HG02571 (cell line): ENCODE results near the gene UHRF1.
"Not testable (repeated sequence)": the region's sequence is repeated elsewhere in the genome, so short reads cannot be mapped to it uniquely, and the experiment has no call there.

Source experiments
- ATAC-seq: cut with Tn5 transposase; IDR thresholded peaks from one replicate; pipeline ENCODE4 v1.9.1; 2021; ENCODE audit warnings: mild to moderate bottlenecking, moderate library complexity; ENCODE audit not compliant: unreplicated experiment

The UHRF1 gene

DNA sequence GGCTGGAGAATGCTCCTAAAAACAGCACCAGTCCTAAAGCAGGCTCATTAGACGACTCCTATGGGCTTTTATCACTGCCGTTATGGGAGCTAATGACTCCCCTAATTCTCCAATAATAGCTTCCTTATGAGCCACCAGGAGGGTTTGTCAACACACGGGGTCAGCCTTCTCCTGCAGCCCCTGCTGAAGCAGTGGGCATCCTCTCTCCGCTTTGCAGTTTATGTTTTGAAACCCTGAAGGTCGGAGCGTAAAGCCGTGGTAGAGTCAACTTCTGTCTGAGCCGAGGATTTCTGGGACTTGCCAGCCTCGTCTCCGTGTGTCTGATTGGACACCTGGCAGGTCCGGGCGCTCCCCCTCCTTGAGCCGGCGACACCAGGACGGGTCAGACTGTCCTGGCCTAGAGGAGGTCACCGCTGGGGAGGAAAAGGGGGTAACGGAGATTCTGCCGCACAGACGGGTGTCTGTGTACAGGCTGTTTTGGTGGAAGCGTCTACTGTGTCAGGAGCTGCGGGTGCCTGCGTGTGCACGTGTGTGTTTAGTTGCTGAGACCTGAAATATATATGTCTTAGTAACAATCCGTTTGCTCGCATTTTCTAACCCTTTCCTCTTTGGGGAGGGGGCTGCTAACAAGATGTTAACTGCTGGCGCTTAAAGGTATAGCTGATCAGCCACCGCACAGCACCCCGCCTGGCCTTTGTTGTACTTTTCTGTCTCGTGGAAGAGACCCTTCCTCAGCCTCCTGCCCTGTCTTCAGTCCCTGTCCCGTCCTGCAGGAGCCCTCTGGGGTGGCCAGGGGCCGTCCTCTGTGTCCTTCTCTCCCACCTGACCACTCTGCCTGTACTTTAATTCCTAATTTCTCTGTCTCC is 61.5 kb downstream of the UHRF1 start:
- no peak for ATAC-seq

DNA sequence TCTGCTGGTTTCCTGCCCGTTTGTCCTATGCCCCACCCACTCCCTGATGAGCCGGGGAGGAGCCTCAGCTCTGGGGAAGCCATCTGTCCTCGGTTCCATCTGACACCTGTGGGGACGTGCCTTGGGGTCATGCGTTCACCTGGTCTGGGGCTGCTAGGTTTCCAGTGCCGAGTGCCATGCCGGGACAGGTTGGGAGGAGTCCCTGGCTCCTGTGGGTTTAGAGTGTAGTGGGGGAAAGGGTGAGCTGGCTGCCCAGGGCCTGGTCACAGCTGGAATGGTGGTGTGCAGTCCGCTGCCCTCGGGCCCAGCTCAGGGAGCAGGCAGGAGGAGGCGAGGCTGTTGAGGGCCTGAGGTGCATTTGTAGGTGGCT is 62.1 kb downstream of the UHRF1 start:
- no peak for ATAC-seq

DNA sequence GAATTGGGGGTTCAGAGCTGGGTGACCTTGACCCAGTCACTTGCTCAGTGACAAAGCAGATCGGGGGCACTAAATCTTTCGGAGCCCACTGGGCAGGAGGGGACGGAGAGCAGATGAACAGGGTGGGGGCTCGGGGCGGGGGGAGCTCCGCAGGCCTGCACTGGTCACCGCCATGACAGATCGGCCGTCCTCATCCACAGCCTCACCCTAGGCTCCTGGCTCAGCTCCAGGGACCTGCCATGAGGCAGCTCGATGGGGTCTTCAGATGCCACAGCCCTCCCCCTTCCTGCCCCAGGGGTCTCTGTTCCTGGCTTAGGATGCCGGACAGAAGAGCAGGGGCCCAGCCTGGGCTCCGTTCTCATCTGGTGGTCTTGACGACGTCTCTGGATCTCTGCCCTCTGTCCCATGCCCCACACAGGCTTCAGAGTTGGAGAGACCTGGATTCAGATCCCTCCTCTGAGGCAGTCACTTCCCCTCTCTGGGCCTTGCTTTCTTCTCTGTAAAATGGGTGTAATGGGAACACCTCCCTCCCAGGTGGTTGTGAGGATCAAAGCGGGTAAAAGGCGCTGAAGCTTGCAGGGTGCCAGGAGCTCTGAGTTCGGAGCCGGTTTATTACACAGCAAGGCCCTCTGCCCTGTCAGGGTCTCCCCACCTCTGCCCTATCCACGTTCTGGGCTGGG is 62.7 kb downstream of the UHRF1 start:
- no peak for ATAC-seq

DNA sequence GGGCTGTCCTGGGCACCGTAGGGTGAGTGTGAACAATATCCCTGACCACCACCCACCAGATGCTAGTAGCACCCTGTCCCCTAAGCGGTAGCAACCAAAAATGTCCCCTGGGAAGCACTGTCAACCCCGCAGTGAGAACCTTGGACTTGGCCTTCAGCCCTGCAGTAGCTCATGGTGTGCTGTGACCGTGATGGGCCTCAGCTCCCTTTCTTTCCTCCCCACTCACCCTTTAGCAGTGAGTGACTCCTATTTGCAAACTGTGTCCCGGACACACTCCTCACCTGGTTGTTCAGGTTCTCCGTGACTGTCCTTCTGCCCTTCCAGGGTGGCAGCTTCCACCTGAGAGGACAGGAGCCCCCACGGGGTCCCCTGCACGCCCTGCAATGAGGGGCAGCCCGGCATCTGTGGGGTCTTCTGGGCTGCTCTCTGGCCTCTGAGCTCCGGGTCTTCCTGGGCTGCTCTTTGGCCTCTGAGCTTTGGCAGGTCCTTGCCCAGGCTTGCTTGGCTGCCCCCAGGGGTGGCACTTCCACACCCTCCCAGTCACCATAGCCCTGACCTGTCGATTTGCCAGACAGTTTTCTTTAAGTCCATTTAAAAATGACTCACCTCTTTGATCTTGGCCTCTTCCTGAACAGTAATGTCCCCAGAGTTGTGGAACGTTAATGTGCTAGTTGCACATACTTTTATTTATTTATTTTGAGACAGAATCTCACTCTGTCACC is 63.4 kb downstream of the UHRF1 start:
- no peak for ATAC-seq

DNA sequence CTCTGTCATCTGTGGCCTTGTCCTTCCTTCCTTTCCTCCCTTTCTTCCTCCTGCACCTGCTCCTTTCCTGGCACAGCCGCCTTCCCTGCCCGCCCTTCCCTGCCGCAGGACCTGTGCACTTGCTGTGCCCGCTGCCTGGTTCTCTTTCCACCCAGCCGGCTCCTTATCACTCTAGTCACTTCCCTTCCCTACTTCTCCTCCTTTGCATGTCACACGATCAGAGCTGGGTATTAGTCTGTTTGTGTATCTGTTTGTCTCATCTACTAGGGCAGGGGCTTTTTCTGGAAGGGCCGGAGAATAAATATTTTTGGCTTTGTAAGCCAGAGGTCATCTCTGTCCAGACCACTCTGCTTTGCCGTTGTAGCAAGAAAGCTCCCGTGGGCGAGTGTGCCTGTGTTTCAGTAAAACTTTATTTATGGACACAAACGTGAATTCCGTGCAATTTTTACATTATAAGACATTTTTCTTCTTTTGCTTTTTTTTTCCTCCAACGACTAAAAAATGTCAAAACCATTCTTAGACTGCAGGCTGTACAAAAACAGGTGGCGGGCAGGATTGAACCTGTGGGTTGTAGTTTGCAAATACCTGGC is 65.7 kb downstream of the UHRF1 start:
- ATAC-seq = no peak

DNA sequence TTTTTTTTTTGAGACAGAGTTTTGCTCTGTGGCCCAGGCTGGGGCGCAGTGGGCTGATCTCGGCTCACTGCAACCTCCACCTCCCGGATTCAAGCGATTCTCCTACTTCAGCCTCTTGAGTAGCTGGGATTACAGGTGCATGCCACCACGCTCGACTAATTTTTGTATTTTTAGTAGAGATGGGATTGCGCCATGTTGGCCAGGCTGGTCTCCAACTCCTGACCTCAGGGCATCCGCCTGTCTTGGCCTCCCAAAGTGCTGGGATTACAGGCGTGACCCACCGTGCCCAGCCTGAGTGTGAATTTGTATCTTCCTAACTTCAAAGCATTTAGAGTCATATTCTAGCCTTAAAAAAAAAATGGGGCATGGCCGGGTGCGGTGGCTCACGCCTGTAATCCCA is 66.3 kb downstream of the UHRF1 start:
- not testable (repeated sequence) for ATAC-seq

DNA sequence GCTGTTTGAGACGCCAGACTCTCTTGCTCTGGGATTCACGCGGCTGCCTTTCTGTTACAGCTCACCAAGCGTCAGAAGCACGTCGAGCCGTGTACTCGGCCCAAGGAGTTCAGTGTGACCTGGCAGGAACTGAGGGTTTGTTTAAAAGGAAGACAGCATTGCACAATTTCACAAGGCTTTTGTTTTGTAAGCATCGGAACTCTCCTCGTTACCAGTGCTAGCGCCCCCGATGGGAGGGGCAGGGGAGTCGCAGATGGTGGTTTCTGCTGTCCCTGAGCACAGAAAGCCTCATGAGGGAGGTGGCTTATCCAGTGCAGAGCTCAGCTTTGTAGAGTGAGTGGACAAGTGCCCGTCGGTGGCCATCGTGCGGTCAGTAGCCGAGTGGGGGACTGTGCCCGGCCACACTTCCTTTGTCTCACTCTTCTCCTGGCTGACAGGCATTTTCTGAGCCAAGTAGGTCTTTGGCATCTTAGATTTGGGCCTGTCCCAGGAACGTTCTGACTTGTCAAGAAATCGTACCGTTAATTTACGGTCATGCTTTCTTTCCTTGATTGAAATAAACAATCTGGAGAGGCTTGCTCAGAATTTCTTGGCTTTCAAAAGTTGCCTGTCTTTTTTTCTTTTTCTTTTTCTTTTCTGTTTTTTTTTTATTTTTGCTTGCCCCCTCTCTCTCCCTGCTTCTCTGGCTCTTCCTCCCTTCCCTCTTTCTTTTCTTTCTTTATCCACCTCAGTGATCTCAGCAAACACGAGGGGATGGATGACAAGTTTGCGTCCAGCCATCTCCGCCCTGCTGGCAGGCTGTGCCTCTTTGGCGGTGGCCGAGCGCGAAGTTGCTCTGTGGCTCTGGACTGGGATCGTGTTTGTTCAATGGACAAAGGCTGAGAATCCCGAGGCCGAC is 67.3 kb downstream of the UHRF1 start:
- no peak for ATAC-seq

DNA sequence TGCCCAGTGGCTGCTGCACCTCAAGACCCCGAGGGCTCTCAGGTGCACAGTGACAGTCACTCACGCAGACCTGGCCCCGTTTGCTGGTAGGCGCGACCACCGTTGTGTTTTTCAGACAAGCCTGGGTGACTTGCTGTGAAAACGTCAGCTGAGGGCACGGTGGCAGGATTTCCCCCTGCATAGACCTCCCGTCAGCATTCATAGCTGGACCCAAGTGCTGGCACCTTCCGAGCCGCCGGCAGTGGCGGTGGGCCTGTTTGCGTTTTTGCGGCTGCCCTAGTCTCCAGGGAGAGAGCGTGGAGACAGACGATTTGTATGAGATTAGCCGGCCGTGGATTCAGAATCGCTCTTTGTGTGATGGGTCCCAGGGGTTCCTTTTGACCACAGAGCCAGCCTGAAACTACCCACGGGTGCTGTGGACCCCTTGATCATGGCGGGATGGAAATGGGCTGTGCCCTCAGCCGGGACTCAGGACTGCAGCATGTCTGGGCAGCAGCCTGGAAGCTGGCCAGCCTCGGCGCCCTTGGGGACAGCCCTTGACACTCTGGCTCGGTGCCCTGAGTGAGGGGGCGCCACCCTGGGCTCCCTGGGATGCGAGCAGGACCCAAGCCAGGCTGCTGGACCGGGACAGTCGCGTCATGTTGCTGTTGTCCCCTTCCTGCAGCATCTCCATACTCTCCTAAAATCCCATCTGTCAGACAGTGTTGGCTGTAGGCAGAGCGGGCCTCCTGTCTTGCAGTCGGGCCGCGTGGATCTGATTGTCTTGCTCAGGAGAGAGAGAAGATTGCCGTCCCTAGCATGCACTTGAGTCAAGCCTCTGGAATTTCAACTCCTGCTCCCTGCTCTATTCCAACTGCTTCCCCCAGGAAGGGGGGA is 68.2 kb downstream of the UHRF1 start:
- no peak for ATAC-seq

DNA sequence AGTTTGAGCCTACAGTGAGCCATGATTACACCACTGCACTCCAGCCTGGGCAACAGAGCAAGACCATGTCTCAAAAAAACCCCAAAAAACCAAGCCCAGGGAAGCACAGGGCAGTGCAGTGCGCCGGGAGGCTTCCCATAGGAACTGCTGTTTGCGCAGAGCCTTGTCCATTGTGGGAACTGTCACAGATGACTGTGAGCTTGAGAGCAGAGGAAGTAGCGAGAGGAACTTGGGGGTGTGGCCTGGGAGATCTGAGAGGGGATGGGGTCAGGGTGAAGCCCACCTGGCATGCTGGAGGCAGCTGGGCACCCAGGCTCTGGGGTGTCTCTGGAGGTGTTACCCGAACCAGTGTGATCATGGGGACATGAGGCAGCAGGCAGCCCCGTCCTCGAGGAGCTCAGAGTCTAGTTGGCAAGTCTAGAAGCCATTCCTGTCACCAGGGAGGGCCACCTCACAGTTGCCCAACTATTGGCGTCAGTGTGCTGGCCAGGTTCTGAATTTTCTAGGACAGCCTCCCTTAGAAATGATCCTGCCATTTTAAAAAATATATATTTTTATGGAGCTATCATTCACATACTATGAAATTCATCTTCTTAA is 70.0 kb downstream of the UHRF1 start:
- no peak for ATAC-seq

DNA sequence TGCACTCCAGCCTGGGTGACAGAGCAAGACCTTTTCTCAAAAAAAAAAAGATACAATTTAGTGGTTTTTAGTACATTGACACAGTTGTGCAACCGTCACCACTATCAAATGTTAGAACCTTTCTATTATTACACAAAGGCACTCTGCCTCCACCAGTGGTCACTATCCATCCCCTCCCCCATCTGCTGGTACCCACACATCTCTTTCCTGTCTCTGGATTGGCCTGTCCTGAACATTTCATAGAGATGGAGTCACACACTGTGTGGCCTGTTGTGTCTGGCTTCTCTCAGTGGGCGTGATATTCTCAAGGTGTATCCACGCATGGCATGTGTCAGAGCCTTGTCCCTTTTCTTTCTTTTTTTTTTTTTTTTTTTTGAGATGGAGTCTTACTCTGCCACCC is 70.8 kb downstream of the UHRF1 start:
- ATAC-seq = no peak

DNA sequence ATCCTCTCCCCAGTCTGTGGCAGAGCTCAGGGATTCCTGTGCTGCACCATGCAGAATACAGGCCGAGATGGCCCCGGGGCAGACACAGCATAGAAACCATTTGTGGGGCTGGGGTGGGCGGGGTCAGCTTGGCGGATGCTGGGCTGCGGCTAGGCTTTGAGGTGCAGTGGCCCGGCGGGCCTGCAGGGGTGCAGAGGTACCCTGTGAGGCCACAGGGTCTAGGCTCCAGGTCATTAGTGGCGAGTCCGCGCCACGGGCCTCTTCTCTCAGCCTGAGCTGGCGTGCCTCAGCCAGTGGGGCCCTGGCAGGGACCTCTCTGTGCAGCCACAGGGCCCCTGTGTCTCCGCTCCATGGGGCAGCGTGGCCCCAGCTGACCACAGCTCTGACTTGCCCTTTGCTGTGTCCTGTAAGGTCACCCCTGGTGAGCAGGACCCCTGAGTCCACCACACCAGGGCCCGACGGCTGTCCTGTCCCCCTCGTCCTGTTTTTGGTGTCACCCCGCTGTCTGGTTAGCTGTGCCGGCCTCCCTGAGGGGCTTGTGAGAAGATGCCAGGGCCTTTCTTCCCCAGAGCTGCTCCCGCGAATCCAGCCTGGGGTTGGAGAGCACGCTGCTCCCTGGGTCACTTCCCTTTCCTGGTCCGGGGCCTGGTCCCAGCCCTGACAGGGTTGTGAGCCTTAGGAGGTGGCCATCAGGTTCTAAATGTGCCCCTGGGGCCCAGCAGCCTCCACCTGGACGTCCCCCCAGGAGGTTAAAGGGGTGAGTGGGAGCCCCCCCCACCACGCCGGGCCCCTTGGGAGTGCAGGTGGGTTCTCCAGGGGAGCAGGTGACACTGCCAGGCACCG is 71.8 kb downstream of the UHRF1 start:
- no peak for ATAC-seq

DNA sequence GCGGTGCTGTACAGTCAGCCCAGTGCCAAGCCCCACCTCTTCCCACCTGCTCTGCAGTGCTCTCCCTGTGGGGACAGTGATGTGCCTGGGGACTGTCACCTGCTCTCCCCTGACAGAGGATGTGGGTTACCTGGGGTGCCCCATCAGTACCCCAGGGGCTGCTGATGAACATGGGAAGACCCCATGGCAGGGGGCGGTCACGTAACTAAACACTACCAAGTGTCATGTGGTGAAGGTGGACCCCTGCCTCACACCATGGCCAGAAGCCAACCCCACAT is 72.3 kb downstream of the UHRF1 start:
- ATAC-seq = no peak

DNA sequence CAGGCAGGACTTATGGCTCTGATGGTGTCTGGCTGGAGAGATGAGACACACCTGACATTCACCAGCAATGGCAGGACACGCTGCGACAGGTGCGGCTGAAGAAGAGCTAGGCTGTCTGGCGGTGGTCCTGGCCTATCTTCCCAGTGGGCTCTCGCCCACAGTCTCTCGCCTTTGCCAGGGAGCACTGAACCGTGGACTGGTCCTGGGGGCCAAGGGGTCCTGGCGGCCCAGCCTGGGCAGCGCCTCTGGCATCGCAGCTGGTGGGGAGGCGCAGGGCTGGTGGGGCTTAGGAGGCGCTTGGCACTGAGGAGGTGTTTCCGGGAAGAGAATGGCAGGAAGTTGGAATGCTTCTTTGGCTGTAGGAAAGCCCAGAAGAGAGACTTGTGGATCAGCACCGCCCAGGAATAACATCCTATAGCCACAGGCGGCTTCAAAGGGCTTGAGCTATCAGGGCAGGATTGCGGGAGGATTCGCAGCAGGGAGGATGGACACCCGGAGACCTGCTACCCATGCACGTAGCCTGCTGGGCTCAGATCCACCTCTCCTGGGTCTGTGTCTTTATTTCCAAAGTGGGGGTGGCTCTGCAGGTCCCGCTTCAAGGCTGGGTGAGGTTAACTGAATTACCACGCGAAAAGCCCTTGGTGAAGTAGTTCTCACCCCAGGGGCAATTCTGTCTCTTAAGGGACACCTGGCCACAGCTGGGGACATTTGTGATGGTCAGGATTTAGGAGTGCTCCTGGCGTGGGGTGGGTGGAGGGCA is 74.2 kb downstream of the UHRF1 start:
- no peak for ATAC-seq

DNA sequence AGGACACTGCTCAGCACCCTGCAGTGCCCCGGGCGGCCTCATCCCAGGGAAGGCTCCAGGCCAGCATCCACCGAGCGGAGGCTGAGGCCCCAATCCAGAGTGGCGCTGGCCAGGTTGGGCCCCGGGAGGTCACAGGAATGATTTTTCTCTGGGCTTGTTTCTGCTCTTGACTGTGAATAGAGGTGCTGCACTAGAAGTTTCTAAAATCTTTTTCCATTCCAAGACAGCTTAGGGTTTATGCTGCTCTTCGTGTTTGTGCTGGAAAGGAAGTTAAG is 74.7 kb downstream of the UHRF1 start:
- ATAC-seq = no peak

DNA sequence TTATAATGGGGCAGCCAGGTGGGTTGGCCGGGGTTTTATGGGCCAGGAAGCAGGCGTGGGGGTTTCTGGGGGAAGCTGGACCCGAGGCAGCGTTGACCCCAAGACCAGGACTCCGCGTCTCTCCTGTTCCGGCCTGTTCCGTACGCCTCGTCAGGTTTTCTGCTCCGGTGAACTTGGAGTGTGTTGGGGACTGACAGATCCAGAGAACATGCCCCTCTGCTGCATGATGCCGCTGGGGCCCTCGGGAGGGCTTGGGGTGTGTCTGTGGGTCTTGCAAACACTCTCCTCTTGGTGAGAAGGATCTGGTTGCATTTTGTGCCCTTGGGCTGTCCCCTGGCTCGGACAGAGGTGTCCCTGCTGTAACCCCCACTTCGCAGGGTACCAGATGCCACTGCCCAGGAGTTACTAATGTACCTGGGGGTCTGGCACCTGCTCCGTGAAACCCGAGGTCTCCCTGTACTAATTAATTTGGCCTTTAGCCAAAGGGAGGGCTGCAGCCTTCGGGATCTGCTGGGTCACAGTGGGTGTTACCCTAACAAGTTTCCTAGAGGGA is 75.2 kb downstream of the UHRF1 start:
- ATAC-seq = no peak

DNA sequence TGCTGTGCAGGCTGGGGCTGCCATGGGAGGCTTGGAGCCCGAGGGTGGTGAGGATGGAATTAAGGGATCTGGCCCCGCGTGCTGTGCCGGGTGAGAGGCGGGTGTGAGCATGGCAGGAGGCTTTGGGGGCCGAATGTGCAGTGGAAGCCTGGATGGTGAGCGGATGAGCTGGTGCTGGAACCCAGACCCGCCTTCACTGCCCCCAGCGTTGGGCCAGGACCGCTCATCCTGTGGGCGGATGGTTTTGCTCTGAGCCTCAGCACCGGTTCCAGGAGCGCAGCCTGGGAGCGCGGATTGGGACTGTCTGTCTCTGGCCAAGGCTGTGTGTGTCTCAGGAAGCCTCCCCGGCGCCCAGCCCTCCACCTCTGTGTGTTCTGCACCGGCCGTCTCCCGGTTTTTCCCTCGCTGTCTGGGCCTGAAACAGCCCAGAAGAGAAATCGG is 76.3 kb downstream of the UHRF1 start:
- ATAC-seq = no peak

DNA sequence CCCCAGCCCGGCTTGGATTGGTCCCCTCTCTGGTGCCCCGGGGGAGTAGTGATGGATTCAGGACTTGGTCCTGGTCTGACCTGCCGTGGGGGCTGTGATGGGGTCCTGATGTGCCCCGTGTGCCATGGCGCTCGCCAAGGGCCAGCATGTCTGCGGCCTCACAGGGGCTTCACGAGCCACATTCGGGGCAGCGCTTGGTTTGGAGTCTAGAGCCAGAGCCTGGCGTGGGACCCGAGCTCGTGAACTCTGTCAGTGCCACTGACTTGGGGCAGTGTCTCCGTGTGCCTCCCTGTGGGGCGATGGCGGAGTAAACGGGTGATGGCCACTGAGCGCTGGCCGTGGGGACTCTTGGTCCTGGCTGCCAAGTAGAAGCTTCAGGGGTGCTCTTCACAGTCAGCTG is 76.8 kb downstream of the UHRF1 start:
- no peak for ATAC-seq

DNA sequence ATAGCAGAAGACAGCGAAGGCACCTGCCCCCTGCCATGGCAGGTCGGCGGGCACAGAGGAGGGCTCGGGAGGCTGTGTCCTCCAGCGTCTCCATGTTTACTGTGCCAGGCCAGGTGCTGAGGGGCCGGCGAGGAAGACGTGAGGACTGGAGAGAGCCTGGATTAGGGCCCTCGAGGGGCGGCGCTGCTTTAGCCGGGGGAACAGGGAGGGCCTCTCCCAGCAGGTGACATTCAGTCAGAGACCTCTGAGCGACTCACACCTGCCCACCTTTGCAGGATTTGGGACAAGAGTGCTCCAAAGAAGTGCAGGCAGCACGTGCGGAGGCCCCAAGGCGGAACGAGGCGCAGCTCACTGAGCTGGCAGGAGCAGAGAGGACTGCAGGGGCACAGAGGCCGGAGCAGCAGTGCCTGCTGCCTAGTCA is 77.2 kb downstream of the UHRF1 start:
- ATAC-seq = no peak
